HEK293 (cell line): ENCODE measurements around the gene WNT5B.

Experiments used
- BCL6B ChIP-seq: fragments of 450-650 bp; formaldehyde crosslinking; IDR thresholded peaks from 2 replicates; pipeline ENCODE4 v1.5.1; 2017; ENCODE audit warnings: missing biosample characterization, missing genetic modification characterization
- GLIS2 ChIP-seq: fragments of 450-650 bp; formaldehyde crosslinking; IDR thresholded peaks from 2 replicates; pipeline ENCODE4 v1.5.1; 2016; ENCODE audit warnings: missing biosample characterization, missing genetic modification characterization
- HOXC10 ChIP-seq: sonication (generic); formaldehyde crosslinking; IDR thresholded peaks from 2 replicates; pipeline ENCODE4 v1.8.1; 2023; ENCODE audit warnings: mild to moderate bottlenecking, missing genetic modification reagents
- INSM2 ChIP-seq: fragments of 450-650 bp; formaldehyde crosslinking; IDR thresholded peaks from 2 replicates; pipeline ENCODE4 v1.5.1; 2016; ENCODE audit warnings: missing biosample characterization, missing genetic modification characterization
- KLF10 ChIP-seq: fragments of 450-650 bp; IDR thresholded peaks from 2 replicates; pipeline ENCODE4 v1.5.1; 2018; ENCODE audit warnings: missing biosample characterization, mild to moderate bottlenecking, missing genetic modification characterization
- KLF9 ChIP-seq: fragments of 450-650 bp; formaldehyde crosslinking; IDR thresholded peaks from 2 replicates; pipeline ENCODE4 v1.5.1; 2016; ENCODE audit warnings: missing biosample characterization, missing genetic modification characterization, low read depth
- SCRT1 ChIP-seq: fragments of 450-650 bp; formaldehyde crosslinking; IDR thresholded peaks from 2 replicates; pipeline ENCODE4 v1.5.1; 2016; ENCODE audit warnings: missing biosample characterization, missing genetic modification characterization, borderline replicate concordance
- SCRT2 ChIP-seq: fragments of 450-650 bp; formaldehyde crosslinking; IDR thresholded peaks from 2 replicates; pipeline ENCODE4 v1.5.1; 2016; ENCODE audit warnings: missing biosample characterization, missing genetic modification characterization
- SP3 ChIP-seq: fragments of 450-650 bp; formaldehyde crosslinking; IDR thresholded peaks from 2 replicates; pipeline ENCODE4 v1.5.1; 2016; ENCODE audit warnings: missing biosample characterization, missing genetic modification characterization
- SP7 ChIP-seq: fragments of 450-650 bp; formaldehyde crosslinking; IDR thresholded peaks from 2 replicates; pipeline ENCODE4 v1.5.1; 2016; ENCODE audit warnings: missing biosample characterization, missing genetic modification characterization
- TSHZ1 ChIP-seq: fragments of 450-650 bp; formaldehyde crosslinking; IDR thresholded peaks from 2 replicates; pipeline ENCODE4 v1.5.1; 2016; ENCODE audit warnings: missing biosample characterization, missing genetic modification characterization, borderline replicate concordance
- YY2 ChIP-seq: fragments of 450-650 bp; formaldehyde crosslinking; IDR thresholded peaks from 2 replicates; pipeline ENCODE4 v1.5.1; 2016; ENCODE audit warnings: missing biosample characterization, missing genetic modification characterization
- ZBTB21 ChIP-seq: fragments of 450-650 bp; formaldehyde crosslinking; IDR thresholded peaks from 2 replicates; pipeline ENCODE4 v1.5.1; 2017; ENCODE audit warnings: missing biosample characterization, missing genetic modification characterization
- ZBTB48 ChIP-seq: fragments of 450-650 bp; formaldehyde crosslinking; IDR thresholded peaks from 2 replicates; pipeline ENCODE4 v1.5.1; 2016; ENCODE audit warnings: missing biosample characterization, missing genetic modification characterization
- ZBTB7A ChIP-seq: fragments of 450-650 bp; formaldehyde crosslinking; IDR thresholded peaks from 2 replicates; pipeline ENCODE4 v1.5.1; 2016; ENCODE audit warnings: low read depth, missing biosample characterization, missing genetic modification characterization
- ZBTB8A ChIP-seq: fragments of 450-650 bp; formaldehyde crosslinking; IDR thresholded peaks from 2 replicates; pipeline ENCODE4 v1.5.1; 2016; ENCODE audit warnings: missing biosample characterization, missing genetic modification characterization
- ZFP37 ChIP-seq: fragments of 450-650 bp; formaldehyde crosslinking; IDR thresholded peaks from 2 replicates; pipeline ENCODE4 v1.5.1; 2016; ENCODE audit warnings: missing biosample characterization, missing genetic modification characterization
- ZIC2 ChIP-seq: fragments of 450-650 bp; formaldehyde crosslinking; IDR thresholded peaks from 2 replicates; pipeline ENCODE4 v1.5.1; 2016; ENCODE audit warnings: missing biosample characterization, missing genetic modification characterization
- ZNF221 ChIP-seq: fragments of 450-650 bp; formaldehyde crosslinking; IDR thresholded peaks from 2 replicates; pipeline ENCODE4 v1.5.1; 2017; ENCODE audit warnings: missing biosample characterization, missing genetic modification characterization, borderline replicate concordance
- ZNF37A ChIP-seq: fragments of 450-650 bp; IDR thresholded peaks from 2 replicates; pipeline ENCODE4 v1.5.1; 2018; ENCODE audit warnings: missing biosample characterization, missing genetic modification characterization
- ZNF391 ChIP-seq: fragments of 450-650 bp; formaldehyde crosslinking; IDR thresholded peaks from 2 replicates; pipeline ENCODE4 v1.5.1; 2016; ENCODE audit warnings: low read depth, missing biosample characterization, missing genetic modification characterization, borderline replicate concordance
- ZNF426 ChIP-seq: fragments of 450-650 bp; formaldehyde crosslinking; IDR thresholded peaks from 2 replicates; pipeline ENCODE4 v1.5.1; 2017; ENCODE audit warnings: missing biosample characterization, missing genetic modification characterization, mild to moderate bottlenecking, inconsistent platforms, moderate library complexity
- ZNF473 ChIP-seq: fragments of 450-650 bp; formaldehyde crosslinking; IDR thresholded peaks from 2 replicates; pipeline ENCODE4 v1.5.1; 2017; ENCODE audit warnings: missing biosample characterization, missing genetic modification characterization
- ZNF48 ChIP-seq: fragments of 450-650 bp; formaldehyde crosslinking; IDR thresholded peaks from 2 replicates; pipeline ENCODE4 v1.5.1; 2016; ENCODE audit warnings: missing biosample characterization, missing genetic modification characterization
- ZNF561 ChIP-seq: fragments of 450-650 bp; IDR thresholded peaks from 2 replicates; pipeline ENCODE4 v1.5.1; 2018; ENCODE audit warnings: missing biosample characterization, missing genetic modification characterization, borderline replicate concordance
- ZNF677 ChIP-seq: fragments of 450-650 bp; IDR thresholded peaks from 2 replicates; pipeline ENCODE4 v1.5.0; 2018; ENCODE audit warnings: missing biosample characterization, mild to moderate bottlenecking, missing genetic modification characterization, moderate library complexity
- ZNF707 ChIP-seq: fragments of 450-650 bp; formaldehyde crosslinking; IDR thresholded peaks from 2 replicates; pipeline ENCODE4 v1.5.1; 2016; ENCODE audit warnings: missing biosample characterization, missing genetic modification characterization
- ZNF777 ChIP-seq: fragments of 450-650 bp; formaldehyde crosslinking; IDR thresholded peaks from 2 replicates; pipeline ENCODE4 v1.5.1; 2017; ENCODE audit warnings: missing biosample characterization, missing genetic modification characterization, borderline replicate concordance
- ZSCAN30 ChIP-seq: fragments of 450-650 bp; IDR thresholded peaks from 2 replicates; pipeline ENCODE4 v1.5.1; 2018; ENCODE audit warnings: missing biosample characterization, mild to moderate bottlenecking, missing genetic modification characterization, moderate library complexity
- TF ChIP-seq, protein P1 (sequence below): fragments of 450-650 bp; formaldehyde crosslinking; IDR thresholded peaks from 2 replicates; pipeline ENCODE4 v1.5.1; 2016; ENCODE audit warnings: missing biosample characterization, missing genetic modification characterization, borderline replicate concordance

The WNT5B gene

GRCh38 chr12:1661553-1662335, 32.7 kb downstream of the WNT5B start (continued):
- no peak for TF ChIP-seq ZNF48 (tag by site-specific recombination)
- peak; percentile 90 for TF ChIP-seq GLIS2
- TF ChIP-seq ZNF777, result no peak
- no peak for TF ChIP-seq SCRT2 (tag by site-specific recombination)
- peak; percentile 80 for TF ChIP-seq ZSCAN30
- TF ChIP-seq KLF10 (tag by site-specific recombination), result peak; percentile 55; the same call in 1 of the 2 replicates
- TF ChIP-seq ZNF677 (tag by site-specific recombination), result no peak
- TF ChIP-seq ZNF707, result no peak
- TF ChIP-seq YY2 (tag by site-specific recombination), result no peak
- peak; percentile 83 for TF ChIP-seq ZBTB48 (tag by site-specific recombination)
- peak; percentile 88 for TF ChIP-seq SP3 (tag by site-specific recombination)
- no peak for TF ChIP-seq ZFP37 (tag by site-specific recombination)
- TF ChIP-seq ZNF391 (tag by site-specific recombination), result peak; percentile 51; the same call in 1 of the 2 replicates
- TF ChIP-seq SCRT1, result no peak
- TF ChIP-seq ZNF473, result no peak
- peak; percentile 64; the same call in 1 of the 2 replicates for TF ChIP-seq KLF9 (tag by site-specific recombination)
- TF ChIP-seq, protein P1, sequence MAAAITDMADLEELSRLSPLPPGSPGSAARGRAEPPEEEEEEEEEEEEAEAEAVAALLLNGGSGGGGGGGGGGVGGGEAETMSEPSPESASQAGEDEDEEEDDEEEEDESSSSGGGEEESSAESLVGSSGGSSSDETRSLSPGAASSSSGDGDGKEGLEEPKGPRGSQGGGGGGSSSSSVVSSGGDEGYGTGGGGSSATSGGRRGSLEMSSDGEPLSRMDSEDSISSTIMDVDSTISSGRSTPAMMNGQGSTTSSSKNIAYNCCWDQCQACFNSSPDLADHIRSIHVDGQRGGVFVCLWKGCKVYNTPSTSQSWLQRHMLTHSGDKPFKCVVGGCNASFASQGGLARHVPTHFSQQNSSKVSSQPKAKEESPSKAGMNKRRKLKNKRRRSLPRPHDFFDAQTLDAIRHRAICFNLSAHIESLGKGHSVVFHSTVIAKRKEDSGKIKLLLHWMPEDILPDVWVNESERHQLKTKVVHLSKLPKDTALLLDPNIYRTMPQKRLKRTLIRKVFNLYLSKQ (tag by site-specific recombination), result no peak
- TF ChIP-seq ZNF37A (tag by site-specific recombination), result no peak
- peak; percentile 89 for TF ChIP-seq SP7
- TF ChIP-seq ZNF426, result no peak
- TF ChIP-seq ZIC2 (tag by site-specific recombination), result peak; percentile 85
- TF ChIP-seq ZBTB21 (tag by site-specific recombination), result peak; percentile 57
- TF ChIP-seq BCL6B (tag by site-specific recombination), result no peak
- TF ChIP-seq INSM2 (tag by site-specific recombination), result peak; percentile 79
- TF ChIP-seq ZNF561, result peak; percentile 90
- no peak for TF ChIP-seq HOXC10 (CRISPR knock-in tag)
- TF ChIP-seq ZBTB7A (tag by site-specific recombination), result peak; percentile 99
- TF ChIP-seq ZBTB8A (tag by site-specific recombination), result peak; percentile 100
- no peak for TF ChIP-seq ZNF221
- peak; percentile 50; the same call in 1 of the 2 replicates for TF ChIP-seq TSHZ1 (tag by site-specific recombination)
